HG02870 (cell line): ENCODE data around the gene ASB7.

Experiments
- ATAC-seq: cut with Tn5 transposase; IDR thresholded peaks from one replicate; pipeline ENCODE4 v1.9.1; 2021; ENCODE audit warnings: mild to moderate bottlenecking, moderate library complexity; ENCODE audit not compliant: unreplicated experiment

ASB7 gene

GRCh38 chr15:100683434-100683833, 81.0 kb downstream of the ASB7 start:
- no peak for ATAC-seq

DNA sequence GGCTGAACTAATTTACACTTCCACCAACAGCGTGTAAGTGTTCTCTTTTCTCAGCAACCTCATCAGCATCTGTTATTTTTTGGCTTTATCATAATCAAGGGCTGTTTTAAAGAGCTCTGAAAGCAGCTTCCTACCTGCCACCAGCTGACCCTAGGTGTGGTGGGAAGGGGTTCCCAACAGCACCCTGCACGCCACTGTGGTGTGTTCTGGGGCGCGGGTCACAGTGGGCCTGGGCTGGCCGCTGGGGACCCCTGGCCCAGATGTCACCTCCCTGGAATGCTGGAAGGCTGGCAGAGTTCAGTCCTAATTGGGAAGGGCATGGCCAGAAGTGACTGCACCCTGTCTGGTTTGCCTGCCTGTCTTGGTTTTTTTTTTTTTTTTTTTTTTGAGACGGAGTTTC, 82.2 kb downstream of the ASB7 start:
- no peak for ATAC-seq

GRCh38 chr15:100686021-100686724, 83.8 kb downstream of the ASB7 start:
- ATAC-seq, result no peak

DNA sequence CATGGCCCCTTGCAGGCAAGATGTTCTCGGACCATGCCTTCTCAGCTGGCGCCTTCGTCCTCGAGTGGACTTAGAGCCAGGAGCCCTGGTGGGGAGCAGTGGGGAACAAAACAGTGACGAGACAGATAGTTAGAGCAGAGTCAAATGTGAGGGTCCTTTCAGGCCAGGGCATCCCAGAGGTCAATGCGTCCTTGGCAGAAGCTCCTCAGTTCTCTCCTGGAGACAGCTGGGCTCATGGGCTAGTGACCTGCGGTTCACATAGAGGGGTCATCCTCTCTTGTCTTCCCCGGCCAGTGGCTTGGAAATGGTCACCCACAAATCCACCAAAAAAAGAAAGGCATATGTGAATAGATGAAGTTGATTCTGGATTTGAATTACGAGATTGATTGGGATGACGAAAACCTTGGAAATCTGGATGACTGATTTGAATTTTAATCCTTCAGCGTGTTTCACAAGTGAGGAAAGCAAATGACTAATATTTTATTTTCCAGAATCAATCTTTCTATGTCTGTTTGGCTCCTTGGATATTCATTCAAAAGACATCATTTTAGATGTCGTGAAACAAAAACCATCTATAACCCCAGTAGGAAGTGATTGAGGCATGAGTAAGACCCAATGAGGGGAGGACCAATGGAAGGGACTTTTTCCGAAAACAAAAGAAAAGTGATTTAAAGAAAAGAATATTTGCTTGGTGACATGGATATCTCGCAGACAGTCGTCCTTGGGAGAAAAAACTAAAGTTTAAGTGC, 84.5 kb downstream of the ASB7 start:
- ATAC-seq, result no peak

DNA sequence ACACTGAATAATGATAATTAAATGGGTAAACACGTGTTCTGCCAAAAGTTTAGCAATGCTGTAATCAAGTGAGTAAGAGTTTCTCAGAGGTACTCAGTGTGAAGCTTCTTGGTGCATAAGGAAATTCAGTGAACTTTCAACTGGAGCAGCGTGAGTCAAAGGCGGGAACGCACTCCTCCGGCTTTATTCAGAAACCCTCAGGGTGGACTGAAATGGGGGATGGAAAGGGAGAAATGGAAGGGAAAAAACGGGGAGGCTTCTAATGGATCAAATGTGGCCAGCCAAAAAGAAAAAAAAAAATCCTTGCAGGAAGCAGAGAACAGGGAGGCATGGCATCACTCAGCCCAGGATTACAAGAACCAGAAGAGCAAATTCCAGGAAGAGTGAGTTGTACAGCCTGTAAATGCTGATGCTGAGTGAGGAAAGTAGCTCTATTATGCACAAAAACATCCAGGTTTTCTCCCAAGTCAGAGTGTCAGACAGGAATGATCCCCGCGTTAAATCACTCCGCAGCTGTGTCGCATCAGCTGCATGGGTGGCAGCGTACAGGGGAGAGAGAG, 85.3 kb downstream of the ASB7 start:
- no peak for ATAC-seq

DNA sequence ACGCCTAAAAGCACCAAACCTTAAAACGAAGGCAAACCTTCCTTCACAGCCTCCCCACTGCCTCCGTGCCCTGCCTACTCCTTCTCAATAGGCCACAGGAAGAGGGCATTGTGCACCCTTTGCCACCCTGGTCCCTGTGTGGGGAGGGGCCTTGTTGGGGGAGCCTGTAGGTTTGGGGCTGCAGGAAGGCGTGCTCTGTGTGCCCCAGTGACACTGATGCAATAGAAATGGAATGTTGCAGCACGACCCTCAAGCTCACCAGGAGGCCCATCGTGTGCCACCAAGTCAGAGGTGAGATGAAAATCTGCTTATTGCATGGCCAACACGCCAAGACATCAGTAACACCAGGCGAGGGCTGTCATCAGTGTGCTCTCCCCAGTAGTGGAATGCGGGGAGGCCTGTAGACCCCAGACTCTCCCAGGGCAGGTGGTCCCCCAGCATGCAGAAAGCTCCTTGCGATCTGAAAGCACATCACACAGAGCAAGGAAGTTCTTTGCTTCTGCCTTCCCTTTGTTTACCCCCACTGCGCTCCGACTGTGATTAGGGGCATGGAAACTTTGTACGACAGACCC, 86.2 kb downstream of the ASB7 start:
- ATAC-seq, result no peak

- ATAC-seq, result no peak
These were observed 86.9 kb downstream of the ASB7 start for GRCh38 chr15:100689131-100689899.

DNA sequence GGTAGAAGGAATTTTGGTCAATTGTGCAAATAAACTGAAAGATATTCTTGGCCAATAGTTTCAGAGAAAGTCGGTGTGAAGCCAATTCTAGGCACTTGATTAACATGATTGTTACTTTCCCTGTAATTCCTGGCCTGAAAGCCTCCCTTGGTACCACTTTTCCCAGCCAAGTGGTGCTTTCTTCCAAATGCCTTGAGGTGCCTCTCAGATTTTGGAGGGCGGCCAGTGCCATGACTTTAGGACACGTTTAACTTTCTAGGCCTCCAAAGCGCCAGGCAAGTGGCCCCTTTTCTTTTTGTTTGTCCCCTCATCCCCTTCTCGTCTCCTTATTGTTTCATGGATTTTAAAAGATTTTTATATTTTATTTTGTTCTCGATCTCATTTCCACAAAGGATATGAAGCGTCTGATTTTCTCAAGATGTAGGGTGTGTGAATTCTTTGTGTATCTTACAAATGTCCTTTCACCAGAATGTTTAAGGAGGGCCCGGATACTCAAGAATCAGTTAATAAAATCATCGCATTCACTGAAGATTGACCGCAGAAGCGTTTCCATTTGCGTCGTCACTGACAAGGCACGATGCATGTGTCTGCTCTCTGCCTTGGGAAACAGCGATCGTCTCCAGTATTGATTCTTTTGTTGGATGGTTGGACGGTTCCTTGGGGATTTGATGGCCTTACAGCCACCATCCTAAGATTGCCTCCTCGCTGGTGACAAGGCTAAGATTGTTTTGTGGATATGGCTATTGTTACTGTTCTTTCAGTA, 87.8 kb downstream of the ASB7 start:
- ATAC-seq, result no peak

GRCh38 chr15:100690795-100691158, 88.4 kb downstream of the ASB7 start:
- ATAC-seq, result no peak

DNA sequence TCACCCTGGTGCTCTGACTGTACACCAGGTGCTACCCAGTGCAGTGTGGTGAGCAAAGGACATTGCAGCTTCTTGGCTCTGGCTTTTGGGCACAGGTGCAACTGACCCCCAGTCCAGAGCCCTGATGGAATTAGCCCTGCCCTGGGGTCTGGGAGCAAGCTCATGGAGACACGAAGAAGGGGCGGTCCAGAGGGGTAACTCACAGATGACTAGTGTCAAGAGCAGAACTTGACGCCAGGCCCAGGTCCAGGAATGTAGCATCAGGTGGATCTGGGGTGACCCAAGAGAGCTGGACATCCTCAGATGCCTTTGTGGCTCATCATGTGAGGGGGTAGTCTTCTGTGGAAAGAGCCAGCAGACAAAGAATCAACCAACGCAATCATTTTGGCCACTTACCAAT, 88.9 kb downstream of the ASB7 start:
- no peak for ATAC-seq

GRCh38 chr15:100692246-100692645, 89.9 kb downstream of the ASB7 start:
- ATAC-seq, result no peak

- no peak for ATAC-seq
These were observed 90.3 kb downstream of the ASB7 start for GRCh38 chr15:100692671-100693070.

- ATAC-seq, result no peak
These were observed 91.1 kb downstream of the ASB7 start for GRCh38 chr15:100693451-100693850.

- ATAC-seq, result no peak
These were observed 92.1 kb downstream of the ASB7 start for GRCh38 chr15:100694381-100695021.

GRCh38 chr15:100695048-100695447, 92.7 kb downstream of the ASB7 start:
- no peak for ATAC-seq

DNA sequence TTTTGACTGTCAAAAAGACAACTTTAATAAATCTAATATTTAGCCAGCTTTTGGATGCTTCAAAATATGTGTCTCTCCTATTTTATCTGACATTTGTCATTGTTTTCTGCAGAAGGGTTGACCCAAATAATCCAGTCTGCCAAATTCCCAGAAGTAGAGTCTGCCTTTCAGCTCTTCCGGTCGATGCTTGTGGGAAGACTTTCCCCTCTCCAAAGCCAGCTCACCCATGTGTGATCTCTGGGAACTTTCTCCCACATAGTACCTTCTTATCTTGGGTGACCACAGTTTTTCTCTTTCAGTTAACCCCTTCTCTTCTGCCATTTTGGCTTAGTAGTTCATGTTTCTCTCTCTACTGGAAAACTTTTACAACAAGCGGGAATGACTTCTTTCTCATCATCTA, 94.1 kb downstream of the ASB7 start:
- no peak for ATAC-seq
